Lung (tissue), 12 donors: Measurements from ENCODE around the gene RIC1. TPM values are rescaled to one million over a fixed set of nuclear protein-coding genes. Genes with fewer than 3 reads are reported as not detected.
"Not testable (repeated sequence)": the region's sequence is repeated elsewhere in the genome, so short reads cannot be mapped to it uniquely, and the experiment has no call there.

Experiments used
- ATAC-seq: fragments of 200-7000 bp; cut with Tn5 transposase; one replicate; pipeline ENCODE4 v1.9.1; 2020; ENCODE audit warnings: moderate number of reproducible peaks; ENCODE audit not compliant: insufficient read depth, low FRiP score
- DNase-seq, 3 donors: peaks; one replicate each; pipeline ENCODE4 v3.0.0-alpha.2; 2013 to 2017
- H3K27ac ChIP-seq, 2 donors: one replicate each; pipeline ENCODE4 v1.5.1; 2013; ENCODE audit warnings: mild to moderate bottlenecking in 2 of 2, moderate library complexity in 2 of 2, control low read depth in 1 of 2, inconsistent platforms in 1 of 2, low read depth in 1 of 2, low read length in 1 of 2
- H3K27me3 ChIP-seq, 3 donors: one replicate each; pipeline ENCODE4 v1.5.1; 2013; ENCODE audit warnings: low read length in 2 of 3; ENCODE audit not compliant: control insufficient read depth in 3 of 3, insufficient read depth in 3 of 3
- H3K36me3 ChIP-seq, 4 donors: one replicate each; pipeline ENCODE4 v1.5.1; 2013; ENCODE audit warnings: low read length in 4 of 4, mild to moderate bottlenecking in 1 of 4, moderate library complexity in 1 of 4; ENCODE audit not compliant: control insufficient read depth in 4 of 4, insufficient read depth in 4 of 4
- H3K4me1 ChIP-seq, 5 donors: one replicate each; pipeline ENCODE4 v1.5.1; 2013; ENCODE audit warnings: low read length in 5 of 5, mild to moderate bottlenecking in 2 of 5, moderate library complexity in 1 of 5; ENCODE audit not compliant: control insufficient read depth in 5 of 5, insufficient read depth in 5 of 5
- H3K4me3 ChIP-seq: one replicate; pipeline ENCODE4 v1.5.1; 2013; ENCODE audit warnings: mild to moderate bottlenecking, control low read depth, moderate library complexity
- H3K9ac ChIP-seq, 2 donors: one replicate each; pipeline ENCODE4 v1.5.1; 2013; ENCODE audit warnings: low read length in 2 of 2, control low read depth in 1 of 2; ENCODE audit not compliant: insufficient read depth in 1 of 2
- H3K9me3 ChIP-seq, 4 donors: one replicate each; pipeline ENCODE4 v1.5.1; 2013; ENCODE audit warnings: low read length in 3 of 4, mild to moderate bottlenecking in 1 of 4, moderate library complexity in 1 of 4; ENCODE audit not compliant: control insufficient read depth in 4 of 4, insufficient read depth in 3 of 4
- WGBS, 2 donors: extraction: QIAGEN DNeasy Blood & Tissue Kit; methylation state at CpG; one replicate each; pipeline ENCODE4 v1.1.7; 2013; 5-methylcytosine and 5-hydroxymethylcytosine counted together
- polyA plus RNA-seq, 2 donors: library from polyadenylated mRNA; stranded (reverse); fragments of 200-250 nt; gene quantifications; one replicate each; pipeline ENCODE4 v1.2.1, GENCODE V29; 2013
- total RNA-seq, 2 donors: library from RNA; depleted of rRNA in 1 of 2; stranded (reverse); fragments of >200 nt in 1 of 2; gene quantifications; one replicate each; pipeline ENCODE4 v1.2.1, GENCODE V29; 2014 to 2021
- TF ChIP-seq, protein P1 (sequence below): IDR thresholded peaks from 2 replicates; pipeline ENCODE4 v1.5.1; 2012; ENCODE audit warnings: mild to moderate bottlenecking; ENCODE audit errors: control extremely low read depth, extremely low read depth
- donor health status: control.
- donor health status: control.
- donor health status: Bipolar disorder and iron deficiency.
- donor health status: healthy.
- donor health status: DM: yes; HTN: yes; CAD: no.

Gene RIC1
- total and polyA plus RNA-seq, 4 donors, result 3.5 to 46.0 (median 14.4) TPM

DNA sequence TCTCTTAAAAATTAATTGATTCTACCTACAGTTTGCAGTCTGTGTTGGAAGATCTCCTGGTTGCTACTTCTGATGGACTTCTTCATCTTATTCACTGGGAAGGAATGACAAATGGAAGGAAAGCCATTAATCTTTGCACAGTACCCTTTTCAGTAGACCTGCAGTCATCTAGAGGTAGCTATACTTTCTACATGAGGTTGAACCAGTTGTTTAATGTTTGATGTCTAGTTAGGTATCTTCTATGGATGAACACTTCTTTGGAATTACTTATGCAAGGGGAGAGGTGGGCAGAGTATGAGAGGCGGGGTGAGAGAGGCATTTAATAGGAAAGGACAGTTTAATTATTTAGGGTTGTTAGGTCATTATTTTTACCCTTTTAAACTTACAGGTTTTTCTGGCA lies 91.2 kb downstream of the RIC1 start:
- Histone ChIP-seq H3K27me3 (no peaks in the 10 kb centered on the region), H3K27ac (no peak overlapping the region), H3K36me3 (peaks cover 9 to 19% (median 11%) of the 10 kb centered on the region in 4 donors), H3K9ac (no peak overlapping the region), H3K9me3 (peaks cover 0 to 4% (median 2%) of the 10 kb centered on the region in 4 donors), H3K4me1 (no peaks in the 10 kb centered on the region), H3K4me3 (no peak overlapping the region)
- TF ChIP-seq, protein P1, sequence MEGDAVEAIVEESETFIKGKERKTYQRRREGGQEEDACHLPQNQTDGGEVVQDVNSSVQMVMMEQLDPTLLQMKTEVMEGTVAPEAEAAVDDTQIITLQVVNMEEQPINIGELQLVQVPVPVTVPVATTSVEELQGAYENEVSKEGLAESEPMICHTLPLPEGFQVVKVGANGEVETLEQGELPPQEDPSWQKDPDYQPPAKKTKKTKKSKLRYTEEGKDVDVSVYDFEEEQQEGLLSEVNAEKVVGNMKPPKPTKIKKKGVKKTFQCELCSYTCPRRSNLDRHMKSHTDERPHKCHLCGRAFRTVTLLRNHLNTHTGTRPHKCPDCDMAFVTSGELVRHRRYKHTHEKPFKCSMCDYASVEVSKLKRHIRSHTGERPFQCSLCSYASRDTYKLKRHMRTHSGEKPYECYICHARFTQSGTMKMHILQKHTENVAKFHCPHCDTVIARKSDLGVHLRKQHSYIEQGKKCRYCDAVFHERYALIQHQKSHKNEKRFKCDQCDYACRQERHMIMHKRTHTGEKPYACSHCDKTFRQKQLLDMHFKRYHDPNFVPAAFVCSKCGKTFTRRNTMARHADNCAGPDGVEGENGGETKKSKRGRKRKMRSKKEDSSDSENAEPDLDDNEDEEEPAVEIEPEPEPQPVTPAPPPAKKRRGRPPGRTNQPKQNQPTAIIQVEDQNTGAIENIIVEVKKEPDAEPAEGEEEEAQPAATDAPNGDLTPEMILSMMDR, result no peak
- DNase-seq (no peak), ATAC-seq (no peak)
- WGBS, 2 donors, result 98 to 100% methylated on average over 1 of the region's 1 CpG

DNA sequence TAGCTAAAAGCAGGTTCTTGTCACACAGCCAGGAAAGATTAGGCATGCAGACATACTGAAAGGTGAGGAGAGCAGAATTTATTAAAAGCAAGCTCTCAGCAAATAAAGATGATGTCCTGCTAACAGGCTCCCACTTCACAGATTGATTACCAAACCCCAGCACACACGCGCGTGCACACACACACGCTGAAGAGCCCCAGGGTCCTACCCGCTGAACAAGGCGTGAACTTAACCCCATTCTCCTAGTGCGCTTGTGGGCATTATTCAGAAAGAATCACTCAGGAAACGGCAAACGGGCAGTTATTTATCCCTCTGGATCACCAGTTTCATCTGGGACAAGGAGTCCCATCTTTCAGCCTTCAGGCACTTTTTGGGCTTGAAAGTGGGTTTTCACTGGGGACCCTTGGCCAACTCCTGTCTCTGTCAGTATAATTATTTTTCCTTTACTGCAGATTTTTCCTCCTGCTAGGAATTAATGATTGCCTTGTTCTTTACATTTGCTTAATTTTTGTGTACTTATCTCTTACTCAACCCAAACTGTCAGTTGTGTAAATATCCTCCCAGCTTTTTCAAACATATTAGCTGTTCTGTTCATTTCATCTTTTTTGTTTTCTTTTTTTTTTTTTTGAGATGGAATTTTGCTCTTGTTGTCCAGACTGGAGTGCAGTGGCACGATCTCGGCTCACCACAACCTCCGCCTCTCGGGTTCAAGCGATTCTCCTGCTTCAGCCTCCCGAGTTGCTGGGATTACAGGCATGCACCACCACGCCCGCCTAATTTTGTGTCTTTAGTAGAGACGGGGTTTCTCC lies 92.6 kb downstream of the RIC1 start:
- peaks cover 0 to 4% (median 2%) of the 10 kb centered on the region in 4 donors for H3K9me3 ChIP-seq
- ATAC-seq (no peak), DNase-seq (no peak)
- no peaks in the 10 kb centered on the region for H3K27me3 ChIP-seq
- TF ChIP-seq, protein P1, result no peak
- no peaks in the 10 kb centered on the region for H3K4me1 ChIP-seq
- peaks cover 5 to 12% (median 7%) of the 10 kb centered on the region in 4 donors for H3K36me3 ChIP-seq
- H3K4me3 ChIP-seq, result no peak overlapping the region
- 92 to 96% methylated on average over 18 of the region's 18 CpGs for WGBS, 2 donors
- no peak overlapping the region for H3K27ac ChIP-seq
- no peak overlapping the region for H3K9ac ChIP-seq

DNA sequence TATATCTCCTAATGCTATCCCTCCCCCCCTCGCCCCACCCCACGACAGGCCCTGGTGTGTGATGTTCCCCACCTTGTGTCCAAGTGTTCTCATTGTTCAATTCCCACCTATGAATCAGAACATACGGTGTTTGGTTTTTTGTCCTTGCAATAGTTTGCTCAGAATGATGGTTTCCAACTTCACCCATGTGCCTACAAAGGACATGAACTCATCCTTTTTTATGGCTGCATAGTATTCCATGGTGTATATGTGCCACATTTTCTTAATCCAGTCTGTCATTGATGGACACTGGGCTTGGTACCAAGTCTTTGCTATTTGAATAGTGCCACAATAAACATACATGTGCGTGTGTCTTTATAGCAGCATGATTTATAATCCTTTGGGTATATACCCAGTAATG lies 93.8 kb downstream of the RIC1 start:
- not testable (repeated sequence) for ATAC-seq, H3K4me1 ChIP-seq, H3K9me3 ChIP-seq, H3K27me3 ChIP-seq, H3K4me3 ChIP-seq, DNase-seq, H3K9ac ChIP-seq, H3K27ac ChIP-seq
- peaks cover 6 to 12% (median 10%) of the 10 kb centered on the region in 4 donors for H3K36me3 ChIP-seq
- 98 to 99% methylated on average over 4 of the region's 4 CpGs for WGBS, 2 donors

DNA sequence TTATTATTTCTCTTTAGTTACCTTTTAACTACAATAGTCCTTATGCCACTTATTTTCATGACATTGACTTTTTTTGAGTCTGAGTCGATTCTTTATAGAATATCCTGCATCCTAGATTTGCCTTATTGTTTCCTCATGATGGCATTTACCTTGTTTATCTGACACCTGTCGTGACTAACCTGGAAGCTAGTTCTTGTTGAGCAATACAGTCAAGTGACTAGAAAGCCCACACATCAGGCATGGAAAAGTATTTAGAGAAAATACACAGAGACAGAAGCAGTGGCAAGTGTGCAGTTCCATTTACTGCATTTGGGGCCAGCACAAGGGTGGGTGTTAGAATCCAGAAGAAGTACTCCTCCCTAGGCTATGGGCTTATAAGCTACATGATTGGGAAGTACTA lies 106.2 kb downstream of the RIC1 start:
- WGBS, 2 donors, result 95 to 97% methylated on average over 2 of the region's 2 CpGs
- Histone ChIP-seq H3K36me3 (peaks cover 8 to 39% (median 13%) of the 10 kb centered on the region in 4 donors), H3K9ac (no peak overlapping the region), H3K9me3 (no peaks in the 10 kb centered on the region), H3K4me3 (no peak overlapping the region), H3K4me1 (no peaks in the 10 kb centered on the region), H3K27me3 (no peaks in the 10 kb centered on the region), H3K27ac (no peak overlapping the region)
- TF ChIP-seq, protein P1, result no peak
- DNase-seq, result no peak
- ATAC-seq, result no peak
